Right forelimb (tissue), 1 donor: Measurements from ENCODE around the gene CRADD.
"Not testable (repeated sequence)": the region's sequence is repeated elsewhere in the genome, so short reads cannot be mapped to it uniquely, and the experiment has no call there.

ENCODE experiments used
- DNase-seq: peaks from one replicate; pipeline ENCODE4 v3.0.0-alpha.2; 2018

The CRADD gene

GRCh38 chr12:93762059-93762719 is 85.0 kb downstream of the CRADD start:
- DNase-seq: no peak

GRCh38 chr12:93762912-93763553 is 85.9 kb downstream of the CRADD start:
- no peak for DNase-seq

GRCh38 chr12:93763746-93764147 is 86.6 kb downstream of the CRADD start:
- no peak for DNase-seq

GRCh38 chr12:93766371-93766770 is 89.2 kb downstream of the CRADD start:
- no peak for DNase-seq

- DNase-seq: peak; percentile 52
These were observed 89.8 kb downstream of the CRADD start for GRCh38 chr12:93766796-93767523.

GRCh38 chr12:93767524-93767863 is 90.3 kb downstream of the CRADD start:
- DNase-seq: no peak

- DNase-seq: no peak
These were observed 95.0 kb downstream of the CRADD start for GRCh38 chr12:93772003-93772700.

GRCh38 chr12:93773122-93773871 is 96.1 kb downstream of the CRADD start:
- DNase-seq: no peak

- DNase-seq: no peak
These were observed 99.4 kb downstream of the CRADD start for GRCh38 chr12:93776581-93777018.

- DNase-seq: no peak
These were observed 100.1 kb downstream of the CRADD start for GRCh38 chr12:93777254-93777653.

- DNase-seq: no peak
These were observed 101.1 kb downstream of the CRADD start for GRCh38 chr12:93778306-93778705.

- no peak for DNase-seq
These were observed 101.6 kb downstream of the CRADD start for GRCh38 chr12:93778766-93779165.

GRCh38 chr12:93780101-93780641 is 103.0 kb downstream of the CRADD start:
- DNase-seq: no peak

- not testable (repeated sequence) for DNase-seq
These were observed 103.7 kb downstream of the CRADD start for GRCh38 chr12:93780886-93781285.

GRCh38 chr12:93781961-93782360 is 104.8 kb downstream of the CRADD start:
- not testable (repeated sequence) for DNase-seq

- DNase-seq: no peak
These were observed 105.7 kb downstream of the CRADD start for GRCh38 chr12:93782853-93783252.

GRCh38 chr12:93783832-93784231 is 106.7 kb downstream of the CRADD start:
- DNase-seq: no peak

GRCh38 chr12:93784339-93785086 is 107.3 kb downstream of the CRADD start:
- no peak for DNase-seq

GRCh38 chr12:93785249-93786010 is 108.3 kb downstream of the CRADD start:
- no peak for DNase-seq

GRCh38 chr12:93786656-93787397 is 109.7 kb downstream of the CRADD start:
- no peak for DNase-seq
